ENCODE measurements around the gene ITPKB.

Gene ITPKB

GRCh38 chr1:226597616-226598454 is 141.2 kb downstream of the ITPKB start:
- DNase-seq = no peak

GRCh38 chr1:226596531-226597165 is 142.4 kb downstream of the ITPKB start:
- no peak for DNase-seq

GRCh38 chr1:226593541-226593940 is 145.5 kb downstream of the ITPKB start:
- no peak for DNase-seq

- DNase-seq = no peak
These were observed 148.5 kb downstream of the ITPKB start for GRCh38 chr1:226590614-226591013.

GRCh38 chr1:226589008-226589733 is 149.9 kb downstream of the ITPKB start:
- no peak for DNase-seq

- no peak for DNase-seq
These were observed 150.6 kb downstream of the ITPKB start for GRCh38 chr1:226588484-226588883.

GRCh38 chr1:226586650-226587422 is 152.2 kb downstream of the ITPKB start:
- no peak for DNase-seq

- DNase-seq = no peak
These were observed 153.0 kb downstream of the ITPKB start for GRCh38 chr1:226586116-226586515.

- DNase-seq = no peak
These were observed 154.9 kb downstream of the ITPKB start for GRCh38 chr1:226584164-226584563.

GRCh38 chr1:226582966-226583365 is 156.1 kb downstream of the ITPKB start:
- no peak for DNase-seq
